NCI-H128 (cell line): ENCODE results near the gene RCN1.
"Not testable (repeated sequence)": the region's sequence is repeated elsewhere in the genome, so short reads cannot be mapped to it uniquely, and the experiment has no call there.

Experiments
- DNase-seq: peaks from one replicate; lab custom pipeline; 2025; ENCODE audit not compliant: unreplicated experiment; lab: John Stamatoyannopoulos, UW

Gene RCN1

GRCh38 chr11:32109592-32109991 lies 18.7 kb downstream of the RCN1 start:
- DNase-seq = no peak

GRCh38 chr11:32110795-32111194 lies 19.9 kb downstream of the RCN1 start:
- no peak for DNase-seq

- no peak for DNase-seq
Measured at GRCh38 chr11:32113200-32113919, 22.5 kb downstream of the RCN1 start.

GRCh38 chr11:32113920-32114203 lies 23.0 kb downstream of the RCN1 start:
- DNase-seq = no peak

DNA sequence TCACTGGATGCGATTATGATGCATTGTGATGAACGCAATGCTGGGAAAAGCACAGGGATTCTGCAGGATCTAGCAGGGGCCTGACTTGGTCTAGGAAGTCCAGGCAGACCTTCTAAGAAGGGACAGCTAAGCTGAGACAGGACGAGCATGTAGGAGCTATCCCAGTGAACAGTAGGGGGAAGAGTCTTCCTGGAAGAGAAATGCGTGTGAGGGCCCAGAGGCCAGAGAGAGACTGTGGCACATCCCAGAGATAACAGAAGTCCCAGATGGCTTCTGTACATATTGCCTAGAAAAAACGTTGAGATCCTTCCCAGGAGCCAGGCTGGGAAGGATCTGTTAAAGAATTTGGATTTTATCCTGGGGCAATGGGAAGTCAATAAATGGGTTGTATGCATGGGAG lies 24.6 kb downstream of the RCN1 start:
- DNase-seq = no peak

GRCh38 chr11:32116668-32117067 lies 25.8 kb downstream of the RCN1 start:
- no peak for DNase-seq

DNA sequence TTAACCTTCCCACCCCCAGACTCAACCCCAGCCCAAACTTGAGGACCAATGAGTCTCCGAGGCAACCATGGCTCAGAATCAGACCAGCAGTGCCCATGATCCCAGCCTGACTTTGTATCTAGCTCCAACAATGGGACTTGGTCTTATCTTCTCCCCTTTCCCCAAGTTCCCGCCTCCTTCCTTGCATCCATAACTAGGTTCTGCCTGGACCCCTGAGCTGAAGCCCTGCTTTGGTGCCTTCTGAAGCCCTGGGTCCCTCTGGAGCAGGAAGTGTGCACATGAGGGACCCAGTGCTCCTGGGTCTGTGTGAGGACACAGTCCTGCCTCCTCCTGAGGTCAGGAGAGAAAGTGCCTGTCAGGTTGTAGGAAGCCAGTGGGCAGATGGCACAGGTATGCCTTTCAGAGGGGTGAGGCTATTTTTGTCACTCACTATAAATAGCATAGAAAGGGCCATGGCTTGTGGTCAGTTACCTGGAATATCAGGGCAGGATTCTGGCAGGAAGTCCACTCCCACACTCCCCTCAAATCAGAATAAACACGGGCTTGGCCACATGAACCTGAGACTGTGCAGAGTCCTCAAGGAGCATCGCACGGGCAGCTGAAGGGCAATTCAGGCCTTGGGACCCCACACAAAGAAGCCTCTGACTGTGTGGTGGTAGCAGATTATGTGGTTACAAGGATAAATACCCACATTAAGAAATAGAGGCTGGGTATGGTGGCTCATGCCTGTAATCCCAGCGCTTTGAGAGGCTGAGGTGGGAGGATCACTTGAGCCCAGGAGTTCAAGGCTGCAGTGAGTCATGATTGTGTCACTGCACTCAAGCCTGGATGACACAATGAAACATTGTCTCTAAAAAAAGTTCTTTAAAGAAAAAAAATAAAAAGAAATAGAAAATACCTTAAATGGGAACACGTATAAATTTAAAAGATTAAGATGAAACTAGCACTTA lies 27.4 kb downstream of the RCN1 start:
- DNase-seq = no peak

- not testable (repeated sequence) for DNase-seq
Measured at GRCh38 chr11:32119139-32119538, 28.3 kb downstream of the RCN1 start.

DNA sequence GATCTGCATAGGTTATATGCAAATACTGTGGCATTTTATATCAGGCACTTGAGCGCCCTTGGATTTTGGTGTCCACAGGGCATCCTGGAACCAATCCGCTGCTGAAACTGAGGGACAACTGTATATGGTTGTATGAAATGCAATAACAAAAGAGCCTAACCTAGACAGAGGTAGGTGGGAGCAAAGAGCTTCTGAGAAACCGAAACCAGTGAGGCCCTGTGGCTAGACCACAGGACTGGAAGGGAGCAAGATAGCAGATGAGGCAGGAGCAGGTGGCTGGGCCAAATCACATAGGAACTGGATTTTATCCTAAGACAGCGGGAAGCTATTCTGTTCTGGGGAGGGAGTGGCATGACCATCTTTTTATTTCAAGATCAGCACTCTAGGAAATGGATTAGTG lies 30.1 kb downstream of the RCN1 start:
- no peak for DNase-seq

GRCh38 chr11:32122200-32122599 lies 31.3 kb downstream of the RCN1 start:
- DNase-seq = no peak

DNA sequence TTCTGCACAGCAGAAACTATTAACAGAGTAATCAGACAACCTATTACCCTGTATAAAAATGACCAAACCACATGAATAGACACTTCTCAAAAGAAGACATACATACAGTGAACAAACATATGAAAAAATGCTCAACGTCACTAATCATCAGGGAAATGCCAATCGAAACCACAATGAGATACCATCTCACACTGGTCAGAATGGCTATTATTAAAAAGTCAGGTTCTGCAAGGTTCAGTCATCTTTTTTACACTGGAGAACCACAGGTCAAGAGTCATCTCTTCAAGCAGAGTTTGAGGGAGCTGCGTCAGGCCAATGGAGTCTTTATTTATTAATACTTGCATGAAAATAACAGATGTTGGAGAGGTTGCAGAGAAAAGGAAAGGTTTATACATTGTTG lies 40.4 kb downstream of the RCN1 start:
- no peak for DNase-seq

DNA sequence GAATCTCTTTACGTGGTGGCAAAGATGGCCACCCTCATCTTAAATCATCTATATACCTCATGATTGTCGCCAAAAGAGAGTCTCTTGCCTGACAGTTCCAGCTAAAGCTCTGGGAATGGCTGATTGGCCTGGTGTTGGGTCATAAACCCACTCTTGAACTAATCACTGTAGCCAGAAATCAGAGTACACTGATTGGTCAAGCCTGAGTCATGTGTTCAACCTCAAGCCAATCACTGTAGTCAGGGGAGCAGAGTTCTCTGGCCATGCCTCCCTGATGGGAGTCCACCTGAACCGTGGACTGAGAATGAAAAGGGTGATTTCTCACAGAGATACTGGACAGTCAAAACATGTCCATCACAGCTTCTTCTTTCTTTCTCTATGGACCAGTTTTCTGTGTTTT lies 45.8 kb downstream of the RCN1 start:
- no peak for DNase-seq

DNA sequence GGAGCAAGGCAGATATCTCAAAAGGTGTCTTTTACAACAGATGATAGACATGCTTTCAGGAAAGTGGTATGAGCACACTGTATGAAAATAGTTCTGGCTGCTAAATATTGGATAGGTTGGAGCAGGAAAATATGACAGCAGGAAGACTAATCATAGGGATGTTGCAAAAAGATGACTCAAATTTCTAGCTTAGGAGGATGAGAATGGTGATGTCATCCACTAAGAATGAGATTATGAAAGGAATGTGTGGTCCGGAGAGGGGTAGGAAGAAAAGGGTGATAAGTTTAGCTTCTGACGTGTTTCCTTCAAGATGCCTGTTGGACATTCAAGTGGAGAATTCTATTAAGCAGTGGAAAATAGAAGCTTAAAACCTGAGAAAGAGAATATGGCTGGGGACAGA lies 46.4 kb downstream of the RCN1 start:
- DNase-seq = no peak

DNA sequence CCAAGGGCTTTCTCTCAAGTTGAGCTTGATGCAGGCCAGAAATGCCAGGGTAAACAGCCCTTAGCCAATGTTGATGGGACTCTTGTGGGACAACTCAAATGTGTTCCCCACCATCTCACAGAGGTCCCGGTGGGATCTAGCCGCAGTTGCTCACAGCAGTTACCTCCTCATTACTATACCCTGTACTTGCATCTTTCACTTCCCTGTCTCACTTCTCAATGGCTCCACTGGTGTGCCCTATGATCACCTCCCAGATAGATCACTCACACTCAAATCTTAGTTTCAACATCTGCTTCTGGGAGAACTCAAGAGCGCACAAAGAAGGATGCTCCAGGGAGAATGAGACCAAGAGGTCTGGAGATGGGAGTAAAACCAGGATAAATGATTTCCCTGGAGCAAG lies 47.0 kb downstream of the RCN1 start:
- DNase-seq = no peak

- DNase-seq = no peak
Measured at GRCh38 chr11:32138902-32139301, 48.0 kb downstream of the RCN1 start.

DNA sequence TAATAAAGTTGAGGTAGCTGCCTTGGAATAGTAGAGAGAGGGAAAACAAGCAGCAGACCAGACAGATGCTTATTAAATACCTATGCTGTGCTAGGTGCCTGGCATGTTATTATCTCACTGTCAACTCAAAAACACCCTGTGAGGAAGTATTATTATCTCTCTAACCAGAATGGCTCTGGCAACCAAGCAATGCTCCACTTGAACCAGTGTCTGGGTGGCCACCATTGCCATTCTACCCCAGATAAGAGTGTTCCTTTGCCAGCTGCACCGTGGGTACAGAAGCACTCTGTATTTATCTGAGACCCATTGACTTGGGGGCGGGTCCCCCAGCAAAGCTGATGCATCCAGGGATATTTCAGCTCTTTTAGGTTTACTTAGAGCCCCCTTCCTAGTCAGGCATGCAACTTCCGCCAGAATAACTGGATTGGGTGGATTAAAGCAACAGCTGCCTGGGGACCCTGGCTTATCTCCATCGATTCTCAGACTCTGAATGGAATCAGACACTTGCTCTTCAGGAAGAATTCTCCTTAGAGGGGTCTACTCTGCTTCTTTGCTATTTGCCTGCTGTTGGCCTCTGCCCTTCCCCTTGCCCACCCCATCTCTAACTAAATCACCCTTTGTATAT lies 49.1 kb downstream of the RCN1 start:
- DNase-seq = no peak

GRCh38 chr11:32141745-32142546 lies 51.1 kb downstream of the RCN1 start:
- no peak for DNase-seq

DNA sequence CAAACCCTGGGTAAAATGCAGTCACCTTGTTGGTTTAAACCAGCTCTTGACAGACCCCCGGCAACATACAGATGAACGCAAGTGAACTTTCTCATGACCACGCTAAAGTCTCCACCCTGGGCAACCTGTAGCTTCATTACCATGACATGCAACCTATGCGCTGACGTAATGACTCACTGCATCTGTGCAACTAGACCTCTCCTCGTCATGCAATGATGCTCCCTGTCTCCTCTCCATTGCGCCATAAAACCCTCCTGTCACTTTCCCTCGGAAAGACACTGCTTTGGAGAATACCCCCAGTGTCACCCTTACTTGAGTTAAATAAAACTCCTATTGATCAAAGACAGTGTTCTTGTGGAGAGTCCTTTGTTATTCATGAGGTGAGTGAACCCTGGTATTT lies 52.5 kb downstream of the RCN1 start:
- no peak for DNase-seq

DNA sequence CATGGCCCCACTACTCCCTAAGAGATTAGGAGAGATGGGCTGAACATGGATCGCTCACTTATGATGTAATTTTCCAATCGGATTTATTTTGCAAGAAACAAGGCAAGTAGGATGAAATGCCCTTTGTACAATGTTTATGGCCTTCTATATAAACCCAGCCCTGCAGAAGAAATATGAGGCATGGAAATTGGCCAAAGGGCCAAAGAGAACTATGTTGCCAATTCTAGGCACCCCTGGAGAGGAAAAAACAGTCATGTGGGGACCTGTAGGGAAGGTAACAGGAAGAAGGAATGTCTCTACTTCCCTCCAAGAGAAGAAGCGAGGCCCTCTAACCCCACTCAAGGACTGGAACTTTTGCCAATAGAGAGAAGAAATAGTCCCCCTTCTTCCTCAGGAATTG lies 54.4 kb downstream of the RCN1 start:
- no peak for DNase-seq

DNA sequence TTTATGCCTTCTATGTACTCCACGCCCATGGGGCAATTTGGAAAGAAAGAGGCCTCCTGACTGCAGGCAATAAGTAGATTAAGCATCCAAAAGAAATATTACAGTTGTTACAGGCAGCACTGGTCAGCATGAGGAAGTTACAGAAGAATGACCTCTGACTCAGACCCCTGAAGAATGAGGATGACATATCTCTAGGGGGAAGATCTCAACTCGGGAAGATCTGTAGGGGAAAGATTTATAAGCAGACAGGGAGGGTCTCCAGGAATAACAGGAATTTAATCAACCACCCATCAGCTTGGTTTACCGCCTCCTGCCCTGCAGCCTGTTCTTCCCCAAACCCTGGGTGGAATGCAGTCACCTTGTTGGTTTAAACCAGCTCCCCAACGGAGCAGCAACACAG lies 58.0 kb downstream of the RCN1 start:
- no peak for DNase-seq

GRCh38 chr11:32149748-32150147 lies 58.9 kb downstream of the RCN1 start:
- DNase-seq = no peak
